GM12874 (cell line): ENCODE measurements around the gene CDKN1C.

Experiments used
- TF ChIP-seq, protein P1 (sequence below): IDR thresholded peaks from 2 replicates; pipeline ENCODE4 v1.5.1; 2011; ENCODE audit warnings: low read depth, mild to moderate bottlenecking, control low read depth, low read length, moderate library complexity; ENCODE audit not compliant: insufficient read depth

The CDKN1C gene

DNA sequence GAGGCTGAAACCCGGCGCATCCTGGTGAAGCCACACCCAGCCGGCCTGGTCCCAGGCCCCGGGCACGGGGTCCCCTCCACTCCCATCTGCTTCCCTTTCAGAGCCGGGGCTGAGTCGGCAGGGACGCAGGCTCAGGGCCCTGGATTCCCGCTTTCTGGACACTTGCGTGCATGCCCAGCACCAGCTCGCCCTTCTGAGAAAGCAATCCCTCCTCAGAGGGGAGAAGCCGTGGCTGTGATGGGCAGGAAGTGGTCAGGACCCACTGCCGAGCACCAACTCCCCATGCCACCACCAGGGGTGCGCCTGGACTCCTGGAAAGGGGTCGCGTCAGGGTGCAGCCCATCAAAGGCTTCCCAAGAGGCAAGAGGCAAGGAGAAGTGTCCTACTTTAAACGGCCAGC lies 15.1 kb downstream of the CDKN1C start:
- TF ChIP-seq, protein P1, sequence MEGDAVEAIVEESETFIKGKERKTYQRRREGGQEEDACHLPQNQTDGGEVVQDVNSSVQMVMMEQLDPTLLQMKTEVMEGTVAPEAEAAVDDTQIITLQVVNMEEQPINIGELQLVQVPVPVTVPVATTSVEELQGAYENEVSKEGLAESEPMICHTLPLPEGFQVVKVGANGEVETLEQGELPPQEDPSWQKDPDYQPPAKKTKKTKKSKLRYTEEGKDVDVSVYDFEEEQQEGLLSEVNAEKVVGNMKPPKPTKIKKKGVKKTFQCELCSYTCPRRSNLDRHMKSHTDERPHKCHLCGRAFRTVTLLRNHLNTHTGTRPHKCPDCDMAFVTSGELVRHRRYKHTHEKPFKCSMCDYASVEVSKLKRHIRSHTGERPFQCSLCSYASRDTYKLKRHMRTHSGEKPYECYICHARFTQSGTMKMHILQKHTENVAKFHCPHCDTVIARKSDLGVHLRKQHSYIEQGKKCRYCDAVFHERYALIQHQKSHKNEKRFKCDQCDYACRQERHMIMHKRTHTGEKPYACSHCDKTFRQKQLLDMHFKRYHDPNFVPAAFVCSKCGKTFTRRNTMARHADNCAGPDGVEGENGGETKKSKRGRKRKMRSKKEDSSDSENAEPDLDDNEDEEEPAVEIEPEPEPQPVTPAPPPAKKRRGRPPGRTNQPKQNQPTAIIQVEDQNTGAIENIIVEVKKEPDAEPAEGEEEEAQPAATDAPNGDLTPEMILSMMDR = no peak

DNA sequence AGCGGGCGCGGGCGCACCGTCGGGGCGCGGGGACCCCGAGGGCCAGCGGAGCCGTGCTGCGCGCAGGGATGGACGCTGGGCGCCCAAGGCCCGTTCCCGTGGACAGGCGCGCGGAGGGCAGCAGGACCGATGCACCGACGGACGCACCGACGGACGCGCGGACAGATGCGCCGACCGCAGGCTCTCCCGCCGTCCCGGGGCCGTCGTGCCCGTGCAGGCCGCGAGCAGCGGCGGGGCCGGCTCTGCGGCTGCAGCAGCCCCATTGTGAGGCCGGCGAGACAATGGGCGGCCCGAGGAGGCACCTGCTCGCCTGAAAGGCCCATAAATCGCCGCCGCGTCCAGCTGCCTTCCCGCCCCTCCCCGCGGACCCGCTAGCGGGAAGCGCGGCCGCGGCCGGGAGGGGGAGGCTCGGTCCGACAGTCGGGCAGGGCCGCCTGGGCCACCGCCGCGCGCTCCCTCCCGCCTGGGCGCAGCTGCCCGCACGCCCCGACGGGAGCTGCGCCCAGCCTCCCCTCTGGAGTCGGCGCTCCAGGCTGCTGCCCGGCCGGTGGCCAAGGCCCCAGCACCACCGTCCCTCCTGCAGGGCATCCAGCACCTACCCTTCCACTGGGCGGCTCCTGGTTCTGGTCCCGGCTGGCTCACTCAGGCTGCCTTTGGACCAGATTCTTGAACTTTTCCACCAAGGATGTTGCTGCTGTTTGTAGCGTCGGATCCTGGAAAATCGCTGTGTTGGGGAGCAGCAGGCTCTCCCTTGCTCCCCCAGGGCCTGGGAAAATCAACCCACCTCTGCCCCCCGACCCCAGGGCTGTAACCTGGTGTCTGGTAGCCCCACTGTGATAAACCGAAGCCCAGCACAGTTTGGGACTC lies 15.8 kb downstream of the CDKN1C start:
- TF ChIP-seq, protein P1 = no peak

DNA sequence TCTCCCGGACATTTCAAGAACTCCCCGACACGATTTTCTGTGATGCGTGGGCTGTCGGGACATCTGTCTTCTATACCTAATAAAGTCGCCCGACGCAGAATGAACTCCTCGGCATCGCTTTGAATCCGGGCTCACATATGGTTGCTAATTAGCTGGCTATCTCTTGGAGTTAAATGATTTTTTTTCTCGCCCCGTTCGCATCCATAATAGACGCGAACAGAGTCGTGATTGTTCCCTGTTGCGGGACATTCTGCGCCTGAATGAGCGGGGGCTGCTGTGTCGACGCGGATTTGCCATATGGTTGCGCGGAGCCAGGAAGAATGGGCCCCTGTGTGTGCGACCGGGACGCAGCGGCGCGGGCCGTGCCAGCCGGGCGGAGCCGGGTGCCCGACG lies 16.4 kb downstream of the CDKN1C start:
- TF ChIP-seq, protein P1 = no peak

DNA sequence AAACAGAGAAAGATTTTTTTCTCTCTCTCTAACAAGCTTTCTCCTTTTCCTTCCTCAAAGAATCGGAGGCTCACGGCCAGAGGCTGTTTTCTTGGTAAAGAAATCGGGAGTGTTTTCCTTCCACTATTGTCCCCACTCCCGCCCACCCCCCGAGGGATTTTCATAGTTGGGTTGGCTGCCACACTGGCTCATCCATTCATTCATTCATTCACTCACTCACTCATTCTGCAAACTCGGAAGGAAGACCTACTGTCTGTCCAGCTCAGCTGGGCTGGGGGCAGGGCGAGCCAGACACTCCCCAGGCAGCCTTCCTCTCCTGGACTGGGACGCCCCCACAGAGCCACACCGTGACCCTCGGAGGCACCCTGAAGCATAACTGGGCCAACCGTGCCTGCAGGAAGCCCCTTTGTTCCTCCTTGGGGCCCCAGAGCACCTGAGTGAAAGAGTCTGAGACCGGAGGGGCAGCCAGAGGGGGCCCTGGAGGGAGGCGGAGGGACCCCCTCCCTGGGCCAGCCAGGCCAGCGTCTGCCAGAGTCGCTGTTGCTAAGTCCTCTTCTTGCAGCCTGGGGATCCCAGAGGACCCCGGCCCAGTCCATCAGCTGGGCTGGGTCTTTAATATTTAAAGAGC lies 17.0 kb downstream of the CDKN1C start:
- TF ChIP-seq, protein P1 = no peak

DNA sequence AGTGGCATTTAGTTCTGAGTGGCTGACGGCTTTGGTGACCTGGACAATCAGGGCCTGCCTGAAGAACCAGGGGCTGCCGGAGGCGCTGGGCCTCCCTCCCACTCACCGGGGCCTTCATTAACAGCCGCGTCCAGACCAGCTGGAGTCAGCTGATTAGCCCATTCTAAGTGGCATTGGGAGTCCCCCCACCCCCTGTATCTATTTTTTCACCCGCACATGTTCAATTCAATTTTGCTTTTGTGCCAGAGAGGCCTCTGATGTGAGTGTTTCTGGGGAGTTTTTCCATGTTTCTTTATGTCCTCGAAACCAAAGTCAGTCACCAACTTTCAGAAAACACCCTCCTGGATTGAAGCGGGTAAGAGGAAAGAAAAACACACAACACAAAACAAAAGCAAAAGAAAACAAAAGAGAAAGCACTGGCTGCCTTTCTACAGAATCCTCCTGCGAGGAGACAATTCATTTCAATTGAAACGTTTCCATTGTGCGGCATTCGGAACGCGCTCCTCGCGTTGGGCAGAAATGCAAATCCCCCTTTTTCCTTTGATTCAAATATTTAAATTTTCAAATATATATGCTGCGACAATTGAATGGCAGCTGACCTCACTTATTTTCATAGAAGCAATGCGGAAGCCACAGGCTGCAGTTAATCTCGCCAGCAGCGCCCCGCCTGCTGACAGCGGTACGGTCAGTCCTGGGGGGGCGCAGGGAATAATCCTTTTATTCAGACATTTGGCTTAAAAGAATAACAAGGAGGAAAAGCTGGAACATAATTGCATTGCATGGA lies 17.7 kb downstream of the CDKN1C start:
- TF ChIP-seq, protein P1 = no peak

DNA sequence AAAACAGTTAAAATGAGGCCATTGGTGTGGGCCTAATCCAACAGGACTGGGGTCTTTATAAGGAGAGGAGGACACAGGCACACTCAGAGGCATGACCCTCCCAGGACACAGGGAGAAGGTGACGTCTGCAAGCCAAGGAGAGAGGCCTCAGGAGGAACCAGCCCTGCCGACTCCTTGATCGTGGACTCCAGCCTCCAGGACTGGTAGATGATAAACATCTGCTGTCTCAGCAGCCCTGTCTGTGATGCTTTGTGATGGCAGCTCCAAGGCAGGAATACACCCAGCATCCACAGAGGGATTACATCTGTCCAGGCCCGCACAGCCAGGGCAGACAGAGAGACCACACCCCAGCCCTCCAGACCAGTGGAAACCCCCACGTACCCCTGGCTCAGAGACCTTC lies 18.4 kb downstream of the CDKN1C start:
- TF ChIP-seq, protein P1 = no peak
